Calu3 (cell line): ENCODE data around the gene NTNG1. TPM values are rescaled to one million over a fixed set of nuclear protein-coding genes. Genes with fewer than 3 reads are reported as not detected.

Experiments used
- BruUV-seq: library from RNA; stranded (reverse); fragments of 400-500 nt; replicated peaks from 2 replicates; lab custom pipeline; 2021; lab: Mats Ljungman, UMichigan
- CTCF ChIA-PET: fragments of 300-600 bp; sonication (Branson Sonifier 250); formaldehyde crosslinking; loops from one replicate; lab custom pipeline; 2022; ENCODE audit warnings: antibody characterized with exemption; lab: Charles Lee
- DNase-seq: peaks from one replicate; pipeline ENCODE4 v3.0.0; 2022
- H3K27ac Mint-ChIP-seq: one replicate; pipeline ENCODE4 v1.8.0; 2022; ENCODE audit warnings: mixed read lengths; ENCODE audit not compliant: unreplicated experiment
- H3K27me3 Mint-ChIP-seq: one replicate; pipeline ENCODE4 v1.8.0; 2022; ENCODE audit warnings: mixed read lengths; ENCODE audit not compliant: unreplicated experiment
- H3K36me3 Mint-ChIP-seq: one replicate; pipeline ENCODE4 v1.8.0; 2022; ENCODE audit warnings: mild to moderate bottlenecking, moderate library complexity, mixed read lengths; ENCODE audit not compliant: insufficient read depth, unreplicated experiment
- H3K4me1 Mint-ChIP-seq: one replicate; pipeline ENCODE4 v1.8.0; 2022; ENCODE audit warnings: mild to moderate bottlenecking, low read depth, mixed read lengths; ENCODE audit not compliant: unreplicated experiment
- H3K4me3 Mint-ChIP-seq: one replicate; pipeline ENCODE4 v1.8.0; 2022; ENCODE audit warnings: mild to moderate bottlenecking, low read depth, moderate library complexity, mixed read lengths; ENCODE audit not compliant: unreplicated experiment
- H3K9me3 Mint-ChIP-seq: one replicate; pipeline ENCODE4 v1.8.0; 2022; ENCODE audit warnings: low read depth, mixed read lengths; ENCODE audit not compliant: unreplicated experiment
- CTCF ChIP-seq: fragments of 200-600 bp; IDR thresholded peaks from one replicate; pipeline ENCODE4 v1.8.0; 2022; ENCODE audit warnings: antibody characterized with exemption; ENCODE audit not compliant: unreplicated experiment
- intact Hi-C: fragments of 100-400 bp; cut with micrococcal nuclease; formaldehyde crosslinking; loops from one replicate; pipeline ENCODE4 v1.10.0; 2022; ENCODE audit not compliant: unreplicated experiment
- total RNA-seq: library from RNA; stranded (reverse); gene quantifications from 2 replicates; pipeline ENCODE4 v1.2.3, GENCODE V29; 2022

Gene NTNG1
- total RNA-seq, 1 experiment from 2014 or later, result 2.6 TPM

- no peak for DNase-seq
- intact Hi-C loops, result no loop called here
- Mint-ChIP-seq H3K9me3 (no peaks in the 10 kb centered on the region), H3K4me1 (peaks cover 16% of the 10 kb centered on the region), H3K27me3 (peaks cover 24% of the 10 kb centered on the region), H3K36me3 (peaks cover 20% of the 10 kb centered on the region), H3K4me3 (no peak overlapping the region), H3K27ac (peak overlapping the region; percentile 66)
- CTCF ChIA-PET, result no interaction called here
- BruUV-seq, result no TSS peak
- no peak for TF ChIP-seq CTCF
These were observed 2.7 kb upstream of the NTNG1 start for GRCh38 chr1:107138166-107138565.

- Mint-ChIP-seq H3K36me3 (peaks cover 20% of the 10 kb centered on the region), H3K4me3 (peak overlapping the region; percentile 72), H3K27ac (no peak overlapping the region), H3K27me3 (peaks cover 24% of the 10 kb centered on the region), H3K4me1 (peaks cover 16% of the 10 kb centered on the region), H3K9me3 (no peaks in the 10 kb centered on the region)
- CTCF ChIA-PET, result no interaction called here
- intact Hi-C loops, result no loop called here
- DNase-seq, result no peak
- BruUV-seq, result no TSS peak
- no peak for TF ChIP-seq CTCF
These were observed 1.9 kb upstream of the NTNG1 start for GRCh38 chr1:107138767-107139445.

GRCh38 chr1:107139833-107140702, 771 bp upstream of the NTNG1 start:
- Mint-ChIP-seq H3K4me1 (peaks cover 16% of the 10 kb centered on the region), H3K36me3 (peaks cover 20% of the 10 kb centered on the region), H3K9me3 (no peaks in the 10 kb centered on the region), H3K27ac (peak overlapping the region; percentile 58), H3K27me3 (peaks cover 24% of the 10 kb centered on the region), H3K4me3 (peak overlapping the region; percentile 72)
- BruUV-seq, result no TSS peak
- CTCF ChIA-PET, result no interaction called here
- TF ChIP-seq CTCF, result no peak
- peak; percentile 18 for DNase-seq
- intact Hi-C loops, result loop anchor here (5.0 to 10.0 kb wide), 4 partner anchors 83 to 518 kb away; partner anchors contain the start of gene PRMT6

GRCh38 chr1:107141491-107142126, 770 bp downstream of the NTNG1 start:
- Mint-ChIP-seq H3K36me3 (peaks cover 20% of the 10 kb centered on the region), H3K27me3 (peaks cover 24% of the 10 kb centered on the region), H3K4me1 (peaks cover 16% of the 10 kb centered on the region), H3K4me3 (peak overlapping the region; percentile 72), H3K27ac (no peak overlapping the region), H3K9me3 (no peaks in the 10 kb centered on the region)
- CTCF ChIA-PET, result no interaction called here
- TF ChIP-seq CTCF, result no peak
- no TSS peak for BruUV-seq
- DNase-seq, result peak; percentile 3
- intact Hi-C loops, result loop anchor here (2.0 to 10.0 kb wide), 5 partner anchors 84 to 1119 kb away; partner anchors contain the start of gene PRMT6
